Adrenal gland (tissue), 5 donors: Measurements from ENCODE around the gene APBA1.

Source experiments
- CTCF ChIP-seq, 6 experiments: fragments of 450-650 bp in 4 of 6; fragments of 200-600 bp in 2 of 6; sonication (generic) in 1 of 6; IDR thresholded peaks; 1 replicate in 5 of 6; 2 replicates in 1 of 6; pipeline versions ENCODE4 v1.5.1 to v1.8.0; 2016 to 2021; ENCODE audit warnings: antibody characterized with exemption in 6 of 6, mild to moderate bottlenecking in 2 of 6, moderate library complexity in 1 of 6
- POLR2A ChIP-seq, 2 donors: fragments of 450-650 bp; IDR thresholded peaks; one replicate each; pipeline ENCODE4 v1.6.1; 2017; ENCODE audit warnings: antibody characterized with exemption in 2 of 2, mild to moderate bottlenecking in 2 of 2, moderate library complexity in 1 of 2
- donor health status: DM: no; HTN: no; CAD: no.

- TF ChIP-seq POLR2A (IDR thresholded peaks at IDR 0.05), result no peak
- TF ChIP-seq CTCF (IDR thresholded peaks at IDR 0.05), result no peak
Measured at GRCh38 chr9:69396759-69397158, 275.4 kb downstream of the APBA1 start.
